Endothelial cell of umbilical vein (primary cell): ENCODE data around the gene CUBN.

Source experiments
- CTCF ChIP-seq, 2 donors: IDR thresholded peaks; 1 replicate in 1 of 2; 2 replicates in 1 of 2; pipeline ENCODE4 v1.5.1; 2011; ENCODE audit warnings: low read length in 2 of 2, mild to moderate bottlenecking in 2 of 2, moderate library complexity in 2 of 2, control low read depth in 1 of 2, inconsistent platforms in 1 of 2, low read depth in 1 of 2; ENCODE audit not compliant: insufficient read depth in 1 of 2; ENCODE audit errors: extremely low read depth in 1 of 2
- EZH2 ChIP-seq: IDR thresholded peaks from 2 replicates; pipeline ENCODE4 v1.6.1; 2012; ENCODE audit warnings: borderline replicate concordance, low read depth, mild to moderate bottlenecking, moderate library complexity, low read length, inconsistent platforms; ENCODE audit not compliant: severe bottlenecking
- FOS ChIP-seq: IDR thresholded peaks from 2 replicates; pipeline ENCODE4 v1.6.1; 2011; ENCODE audit warnings: mild to moderate bottlenecking, low read length, moderate library complexity, borderline replicate concordance; ENCODE audit not compliant: insufficient read depth
- GATA2 ChIP-seq: IDR thresholded peaks from 2 replicates; pipeline ENCODE4 v1.7.0; 2011; ENCODE audit warnings: low read depth, mild to moderate bottlenecking, moderate library complexity, mixed read lengths, low read length; ENCODE audit not compliant: insufficient read length, insufficient read depth
- MAX ChIP-seq: IDR thresholded peaks from 2 replicates; pipeline ENCODE4 v1.6.1; 2011; ENCODE audit not compliant: insufficient read depth, insufficient read length
- MYC ChIP-seq: IDR thresholded peaks from one replicate; pipeline ENCODE4 v1.6.1; 2011; ENCODE audit warnings: mild to moderate bottlenecking, low read depth, low read length
- POLR2A ChIP-seq: IDR thresholded peaks from 2 replicates; pipeline ENCODE4 v1.6.1; 2012; ENCODE audit warnings: low read depth, mild to moderate bottlenecking, control low read depth, low read length
- POLR2AphosphoS5 ChIP-seq: IDR thresholded peaks from 2 replicates; pipeline ENCODE4 v1.6.1; 2012; ENCODE audit warnings: low read depth, mild to moderate bottlenecking, control low read depth, low read length, moderate library complexity; ENCODE audit not compliant: insufficient read depth

- TF ChIP-seq CTCF (IDR thresholded peaks at IDR 0.05; ENCODE audit: extremely low read depth in 1 of 2, insufficient read depth in 1 of 2, low read depth in 1 of 2, low read length in 2 of 2) (no peak), EZH2 (no peak), MAX (no peak), POLR2AphosphoS5 (no peak), POLR2A (no peak), GATA2 (peak; percentile 31), FOS (no peak), MYC (no peak)
These were observed 210.3 kb downstream of the CUBN start for GRCh38 chr10:16919121-16919982.
